ENCODE measurements around the gene COL27A1.

The COL27A1 gene

GRCh38 chr9:114169029-114169951 is 14.0 kb downstream of the COL27A1 start:
- DNase-seq, result no peak

DNA sequence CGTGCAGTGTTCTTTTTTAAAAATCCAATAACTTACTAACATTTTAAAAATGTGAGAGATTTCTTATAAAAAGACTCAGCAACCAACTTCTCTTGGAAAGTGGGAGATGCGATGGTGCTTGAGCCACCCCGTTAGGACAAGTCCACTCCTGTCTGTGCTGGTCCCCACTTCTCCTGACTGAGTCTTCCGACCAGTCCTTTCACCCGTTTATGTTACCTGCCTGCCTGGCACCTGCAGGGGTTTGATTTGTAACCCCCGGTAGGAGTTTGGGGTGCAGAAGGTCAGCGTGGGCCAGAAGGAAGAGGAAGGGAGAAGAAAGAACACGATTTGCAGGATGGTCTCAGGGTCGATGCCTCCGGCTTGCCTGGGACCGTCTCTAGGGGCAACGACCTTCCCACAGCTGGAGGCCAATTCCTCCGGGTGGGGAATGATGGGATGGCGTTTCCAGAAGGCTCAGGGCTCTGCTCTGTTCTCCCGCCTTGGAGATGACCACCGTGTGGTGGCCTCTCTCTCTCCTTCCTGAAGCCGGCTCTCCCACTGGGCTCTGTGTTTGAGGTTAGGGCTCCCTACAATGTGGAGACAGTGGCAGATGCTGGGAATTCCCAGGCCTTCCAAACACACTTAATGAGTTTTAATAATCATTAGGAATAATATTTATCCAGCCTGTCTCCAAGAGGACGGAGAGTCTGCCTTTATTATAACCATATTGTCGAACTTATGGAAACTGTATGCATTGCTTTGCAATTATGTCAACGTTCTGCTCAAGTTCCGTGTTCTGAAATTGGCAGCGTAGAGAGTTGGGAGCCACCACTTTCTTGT is 14.8 kb downstream of the COL27A1 start:
- no peak for DNase-seq

DNA sequence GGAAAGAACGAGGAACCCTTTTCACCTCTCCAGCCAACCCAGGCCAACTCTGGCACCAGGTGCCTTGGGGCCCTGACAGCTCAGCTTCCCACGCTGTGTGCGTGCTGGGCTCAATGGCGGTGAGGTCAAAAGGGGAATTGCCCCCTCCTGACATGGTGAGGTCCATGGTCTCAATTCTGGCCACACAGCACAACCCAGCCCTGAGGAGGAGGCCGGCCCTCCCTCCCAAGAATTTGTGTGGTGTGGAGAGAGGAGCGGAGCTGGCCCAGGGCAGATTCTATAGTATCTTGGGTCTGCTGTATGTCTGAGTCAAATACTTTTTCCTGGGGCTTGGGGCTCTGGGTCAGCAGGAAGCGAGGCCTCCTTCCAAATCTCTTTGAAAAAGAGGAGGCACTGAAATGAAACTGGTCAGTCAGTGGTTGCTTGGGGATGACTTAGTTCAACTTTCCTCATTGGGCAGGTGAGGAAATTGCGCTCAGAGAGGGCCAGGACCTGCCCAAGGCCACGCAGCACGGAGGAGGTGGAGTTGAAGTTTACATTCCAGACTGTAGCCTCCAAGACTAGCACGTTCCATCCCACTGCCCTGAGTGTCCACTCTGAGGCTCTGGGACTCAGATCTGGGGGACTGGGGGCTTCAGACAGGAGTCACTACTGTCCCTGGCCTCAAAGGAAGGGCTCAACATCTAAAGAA is 15.6 kb downstream of the COL27A1 start:
- DNase-seq, result no peak

- no peak for DNase-seq
Measured at GRCh38 chr9:114171500-114171899, 16.2 kb downstream of the COL27A1 start.

DNA sequence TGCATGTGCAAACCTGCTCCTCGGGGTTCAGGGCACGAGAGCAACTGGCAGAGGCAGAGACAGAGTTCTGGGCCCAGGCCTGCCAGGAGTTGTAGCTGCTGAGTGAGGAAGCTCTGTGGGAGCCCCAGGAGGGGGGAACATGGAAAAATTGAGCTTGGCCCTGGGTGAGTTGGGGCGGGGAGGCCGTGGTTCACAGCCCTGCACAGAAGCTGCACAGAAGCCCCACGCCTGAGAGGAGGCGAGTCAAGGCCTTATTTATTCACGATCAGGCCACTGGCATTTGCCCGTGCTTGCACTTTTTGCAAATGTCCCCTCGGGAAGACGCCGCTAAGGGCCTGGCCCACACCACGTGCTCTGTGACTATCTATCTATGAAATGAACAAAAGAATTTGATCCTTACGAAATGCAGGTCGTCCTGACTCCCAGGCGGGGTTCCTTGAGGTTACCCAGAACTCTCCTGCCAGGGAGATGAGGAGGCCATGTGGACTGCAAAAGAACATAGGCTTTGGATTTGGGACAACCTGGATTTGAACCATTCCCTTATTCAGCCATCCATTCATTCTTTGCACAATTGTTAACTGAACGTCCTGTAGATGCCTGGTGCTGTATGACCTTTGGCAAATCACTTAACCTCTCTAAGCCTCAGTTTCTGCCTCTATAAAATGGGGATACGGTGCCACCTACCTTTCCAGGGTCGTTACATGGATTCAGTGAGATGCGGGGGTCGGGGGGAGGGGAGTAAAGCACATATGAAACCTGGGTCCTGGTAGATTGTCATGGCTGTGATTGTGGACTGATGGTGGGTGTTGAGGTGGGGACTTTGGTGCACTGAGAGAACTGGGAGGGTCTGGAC is 17.9 kb downstream of the COL27A1 start:
- no peak for DNase-seq

- DNase-seq, result no peak
Measured at GRCh38 chr9:114174557-114174875, 19.2 kb downstream of the COL27A1 start.

GRCh38 chr9:114174876-114175771 is 19.8 kb downstream of the COL27A1 start:
- no peak for DNase-seq

DNA sequence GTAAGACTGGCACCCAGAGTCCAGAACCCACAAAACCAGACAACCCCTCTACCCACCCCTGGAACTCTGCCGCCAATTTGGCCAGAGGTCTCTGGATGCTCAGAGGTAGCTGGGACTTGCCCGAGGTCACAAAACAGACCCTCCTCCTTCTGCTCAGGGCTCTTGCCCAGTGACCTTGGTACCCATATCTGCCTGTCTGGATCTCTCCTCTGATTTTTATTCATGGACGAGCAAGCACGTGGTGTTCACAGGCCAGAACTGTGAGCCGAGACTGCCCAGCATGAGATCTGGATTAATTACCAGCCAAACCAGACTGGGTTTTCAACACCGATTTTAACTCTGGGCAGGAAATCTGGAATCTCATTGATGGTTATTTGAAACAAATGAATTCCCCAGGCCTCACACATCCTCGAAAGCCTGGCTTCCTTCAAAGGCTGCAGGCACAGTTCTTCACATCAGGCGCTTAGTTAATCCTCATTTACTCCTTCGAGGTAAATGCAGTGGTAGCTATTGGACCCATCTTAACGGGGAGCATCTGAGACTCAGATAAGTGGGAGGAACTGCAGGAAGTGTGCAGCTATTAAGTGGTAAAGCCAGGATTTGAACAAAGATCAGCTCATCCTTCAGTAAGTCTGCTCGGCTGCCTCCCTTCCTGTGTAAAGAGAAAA is 21.4 kb downstream of the COL27A1 start:
- no peak for DNase-seq

DNA sequence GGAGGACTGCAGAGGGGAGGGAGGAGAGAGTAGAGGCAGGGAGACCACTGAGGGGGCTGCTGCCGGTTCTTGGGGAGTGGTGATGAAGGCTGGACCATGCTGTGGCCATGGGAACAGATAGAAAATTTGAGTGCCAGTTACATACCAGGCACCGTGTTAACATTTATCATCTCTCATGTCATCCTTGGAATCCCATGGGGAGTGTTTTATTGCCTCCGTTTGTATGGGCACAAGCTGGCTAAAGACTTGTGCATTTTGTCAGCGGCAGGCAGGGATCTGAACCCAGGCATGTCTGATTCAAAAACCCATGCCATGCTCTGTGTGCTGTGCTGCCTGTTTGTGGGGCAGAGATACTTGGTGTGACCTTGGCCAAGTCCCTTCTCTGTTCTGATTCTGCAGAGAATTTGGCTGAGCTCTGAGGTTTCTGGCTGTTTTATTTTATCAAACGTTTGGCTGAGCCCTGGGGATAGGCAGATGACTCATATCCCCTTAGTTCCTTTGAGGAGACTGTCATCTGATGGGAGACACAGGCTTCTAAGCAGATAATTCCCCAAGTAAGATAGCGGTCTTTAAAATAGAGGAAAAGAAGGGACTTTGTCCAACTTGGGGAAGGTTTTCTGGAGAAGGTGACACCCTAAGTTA is 22.2 kb downstream of the COL27A1 start:
- peak in 1 of 2 experiments; percentile 12 for DNase-seq

- DNase-seq, result no peak
Measured at GRCh38 chr9:114178076-114178475, 22.7 kb downstream of the COL27A1 start.

GRCh38 chr9:114178756-114179450 is 23.6 kb downstream of the COL27A1 start:
- no peak for DNase-seq

GRCh38 chr9:114179516-114179915 is 24.2 kb downstream of the COL27A1 start:
- DNase-seq, result no peak

DNA sequence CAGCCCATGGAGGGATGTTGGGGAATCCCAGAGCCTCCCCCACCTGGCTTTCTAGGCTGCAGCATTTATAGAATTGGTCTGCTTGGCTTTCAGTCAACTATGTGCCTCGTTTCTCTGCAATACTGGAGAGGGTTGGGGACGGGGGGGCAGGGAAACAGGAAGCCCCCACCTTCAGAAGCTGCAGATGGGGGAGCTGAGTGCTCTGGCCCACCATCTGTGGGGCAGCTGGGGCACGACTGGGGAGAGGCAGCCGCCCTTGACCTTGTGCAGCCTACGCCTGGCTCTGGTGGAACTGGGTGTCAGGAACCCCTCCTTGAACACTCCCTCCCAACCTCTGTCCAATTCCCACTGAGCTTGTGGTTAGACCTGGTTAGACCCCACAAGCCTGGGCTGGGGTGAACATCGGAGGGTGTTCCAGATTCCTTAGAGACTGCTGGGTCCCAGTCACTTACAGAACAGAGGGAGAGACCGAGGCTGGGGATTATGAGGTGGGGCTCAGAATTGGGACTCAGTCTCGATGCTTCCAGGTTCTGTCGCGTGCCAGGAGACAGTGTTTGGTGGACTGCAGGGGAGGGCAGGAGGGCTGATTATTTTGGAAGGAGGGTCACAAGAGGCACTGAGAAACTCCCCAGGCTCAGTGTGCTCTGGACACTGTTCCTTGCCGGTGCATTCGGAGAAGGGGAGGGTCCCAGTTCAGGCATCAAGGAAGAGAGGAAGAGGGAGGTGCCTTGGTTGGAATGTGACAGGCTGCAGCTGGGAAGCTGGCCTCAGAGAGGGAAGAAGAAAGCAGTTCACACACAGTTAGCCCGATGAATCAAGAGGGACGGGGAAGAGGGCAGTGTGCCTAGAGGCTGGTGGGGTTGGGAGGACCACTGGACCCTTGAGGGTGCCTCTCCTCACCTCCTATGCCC is 25.6 kb downstream of the COL27A1 start:
- DNase-seq, result no peak

DNA sequence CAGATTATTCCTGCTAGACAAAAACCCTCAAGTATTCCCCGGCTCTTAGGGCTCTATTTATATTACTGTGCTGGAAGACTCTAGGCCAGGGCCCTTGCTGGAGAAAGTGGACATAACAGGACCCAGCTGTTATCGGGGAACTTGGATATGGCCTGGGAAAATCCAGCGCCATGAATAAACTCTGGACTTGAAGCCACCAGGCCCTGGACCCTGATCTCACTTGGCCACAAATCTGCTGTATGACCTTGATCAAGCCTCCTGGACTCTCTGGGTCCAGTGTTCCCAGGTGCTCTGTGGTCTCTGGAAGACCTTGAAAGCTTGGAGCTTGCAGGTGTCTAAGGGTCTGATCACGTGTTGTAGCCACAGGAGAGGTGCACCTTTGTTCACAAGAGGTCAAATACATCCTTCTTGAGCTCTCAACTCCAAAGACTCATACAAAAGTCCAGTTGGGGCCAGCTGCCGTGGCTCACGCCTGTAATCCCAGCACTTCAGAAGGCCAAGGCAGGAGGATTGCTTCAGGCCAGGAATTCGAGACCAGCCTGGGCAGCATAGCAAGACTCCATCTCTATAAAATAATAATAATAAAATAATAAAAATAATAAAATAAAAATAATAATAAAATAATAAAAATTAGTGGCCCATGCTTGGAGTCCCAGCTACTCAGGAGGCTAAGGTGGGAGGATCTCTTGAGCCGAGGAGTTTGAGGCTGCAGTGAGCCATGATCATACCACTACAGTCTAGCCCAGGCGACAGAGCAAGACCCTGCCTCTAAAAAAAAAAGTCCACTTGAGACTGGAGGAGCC is 26.5 kb downstream of the COL27A1 start:
- DNase-seq, result no peak

GRCh38 chr9:114183006-114183405 is 27.7 kb downstream of the COL27A1 start:
- DNase-seq, result no peak

DNA sequence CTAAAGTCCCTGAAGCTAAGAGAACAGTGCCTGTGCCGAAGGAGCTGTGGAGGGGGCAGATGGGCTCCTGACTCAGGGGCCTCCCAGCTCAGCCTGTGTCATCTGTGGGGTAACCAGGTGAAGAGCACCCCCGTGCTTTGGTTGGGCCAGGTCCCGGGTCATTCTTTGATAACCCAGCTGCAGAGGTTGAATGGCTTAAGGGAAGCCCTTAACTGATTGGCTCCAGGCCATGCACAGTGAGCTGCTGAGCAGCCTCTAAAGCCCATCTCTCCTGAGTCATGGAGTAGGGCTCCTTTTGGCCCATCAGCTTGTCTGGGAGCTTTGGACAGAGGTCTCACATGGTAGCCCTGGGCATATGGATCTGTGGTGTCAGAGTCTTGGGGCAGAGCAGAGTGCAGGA is 28.7 kb downstream of the COL27A1 start:
- no peak for DNase-seq

- no peak for DNase-seq
Measured at GRCh38 chr9:114184866-114185265, 29.5 kb downstream of the COL27A1 start.
